ENCODE results near the gene ADCK2.
"Not testable (repeated sequence)": the region's sequence is repeated elsewhere in the genome, so short reads cannot be mapped to it uniquely, and the experiment has no call there.

Gene ADCK2

GRCh38 chr7:140674356-140674800 lies 1.6 kb downstream of the ADCK2 start:
- DNase-seq (ENCODE audit: low spot score), result no peak
- Histone ChIP-seq H3K4me3 (peak overlapping the region; percentile 76), H3K27ac (peak overlapping the region in 1 of 2 donors; percentile 86)
- TF ChIP-seq CTCF (IDR thresholded peaks at IDR 0.05), result no peak

GRCh38 chr7:140674899-140675701 lies 2.4 kb downstream of the ADCK2 start:
- peak overlapping the region in 1 of 2 donors; percentile 24 for H3K27ac ChIP-seq
- DNase-seq (ENCODE audit: low spot score), result no peak

GRCh38 chr7:140675726-140676125 lies 3.0 kb downstream of the ADCK2 start:
- DNase-seq (ENCODE audit: low spot score), result no peak
- peak overlapping the region in 1 of 2 donors; percentile 24 for H3K27ac ChIP-seq
- no peak for TF ChIP-seq CTCF (IDR thresholded peaks at IDR 0.05)
- H3K4me3 ChIP-seq, result no peak overlapping the region

More at GRCh38 chr7:140674899-140675701, 2.4 kb downstream of the ADCK2 start:
- no peak for TF ChIP-seq CTCF (IDR thresholded peaks at IDR 0.05)
- no peak overlapping the region for H3K4me3 ChIP-seq

GRCh38 chr7:140676306-140676705 lies 3.6 kb downstream of the ADCK2 start:
- Histone ChIP-seq H3K27ac (no peak overlapping the region), H3K4me3 (no peak overlapping the region)
- TF ChIP-seq CTCF (IDR thresholded peaks at IDR 0.05), result no peak
- no peak for DNase-seq (ENCODE audit: low spot score)

- not testable (repeated sequence) for DNase-seq (ENCODE audit: low spot score); H3K4me3 ChIP-seq; H3K27ac ChIP-seq
Observed at GRCh38 chr7:140676956-140677355, 4.2 kb downstream of the ADCK2 start.

- no peak for DNase-seq (ENCODE audit: low spot score)
- no peak overlapping the region for H3K27ac ChIP-seq
- no peak overlapping the region for H3K4me3 ChIP-seq
- TF ChIP-seq CTCF (IDR thresholded peaks at IDR 0.05), result no peak
Observed at GRCh38 chr7:140677496-140677895, 4.8 kb downstream of the ADCK2 start.

GRCh38 chr7:140678081-140678815 lies 5.5 kb downstream of the ADCK2 start:
- TF ChIP-seq CTCF (IDR thresholded peaks at IDR 0.05), result no peak
- H3K4me3 ChIP-seq, result no peak overlapping the region
- DNase-seq (ENCODE audit: low spot score), result no peak
- no peak overlapping the region for H3K27ac ChIP-seq

All from coronary artery (tissue), 2 donors.